ENCODE data around the gene EIF2S1.
"Not testable (repeated sequence)": the region's sequence is repeated elsewhere in the genome, so short reads cannot be mapped to it uniquely, and the experiment has no call there.

The EIF2S1 gene

GRCh38 chr14:67359775-67360469 is at the start of gene EIF2S1, which contains the start of gene ATP6V1D:
Gene EIF2S1, plus strand, starts transcription at chr14:67360328. Its CDS starts 4,440 bp downstream, at chr14:67364768.
Gene ATP6V1D, minus strand, starts transcription at chr14:67359804. Its CDS starts 106 bp downstream, at chr14:67359698.
- Mint-ChIP-seq H3K4me3 (peak within 1 kb of the TSS; percentile 99), H3K4me1 (peaks cover 74% of the 10 kb centered on the region), H3K27me3 (no peaks in the 10 kb centered on the region), H3K36me3 (peaks cover 17% of the 10 kb centered on the region), H3K27ac (peak within 1 kb of the TSS; percentile 100), H3K9me3 (no peaks in the 10 kb centered on the region)

GRCh38 chr14:67311868-67312267 is 48.3 kb upstream of the EIF2S1 start:
- Mint-ChIP-seq H3K27me3 (no peaks in the 10 kb centered on the region), H3K4me1 (no peaks in the 10 kb centered on the region)

GRCh38 chr14:67313153-67313552 is 47.0 kb upstream of the EIF2S1 start:
- Mint-ChIP-seq H3K36me3 (peaks cover 8% of the 10 kb centered on the region), H3K4me3 (no peak overlapping the region), H3K4me1 (no peaks in the 10 kb centered on the region), H3K9me3 (no peaks in the 10 kb centered on the region), H3K27ac (no peak overlapping the region), H3K27me3 (no peaks in the 10 kb centered on the region)

More at GRCh38 chr14:67311868-67312267, 48.3 kb upstream of the EIF2S1 start:
- Mint-ChIP-seq H3K4me3 (no peak overlapping the region), H3K36me3 (peaks cover 8% of the 10 kb centered on the region), H3K27ac (no peak overlapping the region), H3K9me3 (no peaks in the 10 kb centered on the region)

- no peaks in the 10 kb centered on the region for H3K9me3 Mint-ChIP-seq
- H3K27ac Mint-ChIP-seq: no peak overlapping the region
- H3K36me3 Mint-ChIP-seq: peaks cover 4% of the 10 kb centered on the region
- H3K4me3 Mint-ChIP-seq: no peak overlapping the region
- no peaks in the 10 kb centered on the region for H3K27me3 Mint-ChIP-seq
- H3K4me1 Mint-ChIP-seq: no peaks in the 10 kb centered on the region
Observed at GRCh38 chr14:67317822-67318221, 42.3 kb upstream of the EIF2S1 start.

GRCh38 chr14:67319142-67319541 is 41.0 kb upstream of the EIF2S1 start:
- H3K27ac Mint-ChIP-seq: no peak overlapping the region
- H3K27me3 Mint-ChIP-seq: no peaks in the 10 kb centered on the region
- H3K4me1 Mint-ChIP-seq: no peaks in the 10 kb centered on the region
- no peak overlapping the region for H3K4me3 Mint-ChIP-seq
- no peaks in the 10 kb centered on the region for H3K9me3 Mint-ChIP-seq
- H3K36me3 Mint-ChIP-seq: peaks cover 2% of the 10 kb centered on the region

GRCh38 chr14:67329666-67330065 is 30.5 kb upstream of the EIF2S1 start:
- not testable (repeated sequence) for H3K4me3 Mint-ChIP-seq, H3K4me1 Mint-ChIP-seq, H3K27ac Mint-ChIP-seq, H3K27me3 Mint-ChIP-seq, H3K9me3 Mint-ChIP-seq
- H3K36me3 Mint-ChIP-seq: peaks cover 29% of the 10 kb centered on the region

- Mint-ChIP-seq H3K27me3 (no peaks in the 10 kb centered on the region), H3K4me1 (no peaks in the 10 kb centered on the region), H3K36me3 (peaks cover 26% of the 10 kb centered on the region), H3K9me3 (no peaks in the 10 kb centered on the region), H3K27ac (no peak overlapping the region), H3K4me3 (no peak overlapping the region)
Observed at GRCh38 chr14:67331368-67332125, 28.6 kb upstream of the EIF2S1 start.

- Mint-ChIP-seq H3K27ac (peak overlapping the region; percentile 49), H3K36me3 (peaks cover 23% of the 10 kb centered on the region), H3K4me3 (no peak overlapping the region), H3K27me3 (no peaks in the 10 kb centered on the region), H3K9me3 (no peaks in the 10 kb centered on the region), H3K4me1 (no peaks in the 10 kb centered on the region)
Observed at GRCh38 chr14:67332468-67332867, 27.7 kb upstream of the EIF2S1 start.

- no peaks in the 10 kb centered on the region for H3K9me3 Mint-ChIP-seq
- H3K4me1 Mint-ChIP-seq: no peaks in the 10 kb centered on the region
- H3K4me3 Mint-ChIP-seq: no peak overlapping the region
- H3K27ac Mint-ChIP-seq: no peak overlapping the region
- H3K36me3 Mint-ChIP-seq: peaks cover 19% of the 10 kb centered on the region
- no peaks in the 10 kb centered on the region for H3K27me3 Mint-ChIP-seq
Observed at GRCh38 chr14:67335781-67336180, 24.3 kb upstream of the EIF2S1 start.

- not testable (repeated sequence) for H3K27me3 Mint-ChIP-seq, H3K9me3 Mint-ChIP-seq, H3K4me1 Mint-ChIP-seq, H3K27ac Mint-ChIP-seq, H3K4me3 Mint-ChIP-seq
- H3K36me3 Mint-ChIP-seq: peaks cover 14% of the 10 kb centered on the region
Observed at GRCh38 chr14:67341231-67341630, 18.9 kb upstream of the EIF2S1 start.

GRCh38 chr14:67343601-67344230 is 16.4 kb upstream of the EIF2S1 start:
- peaks cover 13% of the 10 kb centered on the region for H3K36me3 Mint-ChIP-seq
- H3K27ac Mint-ChIP-seq: no peak overlapping the region
- no peak overlapping the region for H3K4me3 Mint-ChIP-seq
- H3K4me1 Mint-ChIP-seq: no peaks in the 10 kb centered on the region
- H3K9me3 Mint-ChIP-seq: no peaks in the 10 kb centered on the region
- no peaks in the 10 kb centered on the region for H3K27me3 Mint-ChIP-seq

- H3K27me3 Mint-ChIP-seq: no peaks in the 10 kb centered on the region
- peaks cover 10% of the 10 kb centered on the region for H3K36me3 Mint-ChIP-seq
- H3K27ac Mint-ChIP-seq: no peak overlapping the region
- no peak overlapping the region for H3K4me3 Mint-ChIP-seq
- no peaks in the 10 kb centered on the region for H3K9me3 Mint-ChIP-seq
- H3K4me1 Mint-ChIP-seq: no peaks in the 10 kb centered on the region
Observed at GRCh38 chr14:67345583-67345982, 14.5 kb upstream of the EIF2S1 start.

- Mint-ChIP-seq H3K27ac (no peak overlapping the region), H3K4me3 (no peak overlapping the region), H3K4me1 (peaks cover 19% of the 10 kb centered on the region), H3K9me3 (no peaks in the 10 kb centered on the region), H3K36me3 (peaks cover 13% of the 10 kb centered on the region), H3K27me3 (no peaks in the 10 kb centered on the region)
Observed at GRCh38 chr14:67352055-67352454, 8.1 kb upstream of the EIF2S1 start.

- Mint-ChIP-seq H3K36me3 (peaks cover 14% of the 10 kb centered on the region), H3K27ac (no peak overlapping the region), H3K27me3 (no peaks in the 10 kb centered on the region), H3K9me3 (no peaks in the 10 kb centered on the region), H3K4me3 (peak overlapping the region; percentile 99), H3K4me1 (peaks cover 48% of the 10 kb centered on the region)
Observed at GRCh38 chr14:67357186-67357968, 2.8 kb upstream of the EIF2S1 start.

GRCh38 chr14:67357969-67358354 is 2.2 kb upstream of the EIF2S1 start:
- H3K27me3 Mint-ChIP-seq: no peaks in the 10 kb centered on the region
- peak overlapping the region; percentile 17 for H3K27ac Mint-ChIP-seq
- peaks cover 12% of the 10 kb centered on the region for H3K36me3 Mint-ChIP-seq
- H3K9me3 Mint-ChIP-seq: no peaks in the 10 kb centered on the region
- peak overlapping the region; percentile 99 for H3K4me3 Mint-ChIP-seq
- H3K4me1 Mint-ChIP-seq: peaks cover 54% of the 10 kb centered on the region

All from activated naive CD4-positive, alpha-beta T cell treated with anti-CD3 and anti-CD28 coated beads, Interleukin-2, amount 50 U/mL, for 24 hours (primary cell).